HCT116 (cell line): ENCODE data around the gene TOPBP1.
"Not testable (repeated sequence)": the region's sequence is repeated elsewhere in the genome, so short reads cannot be mapped to it uniquely, and the experiment has no call there.

Experiments
- CTCF ChIP-seq, 3 experiments: fragments of 200-600 bp in 1 of 3; sonication (generic) in 1 of 3; IDR thresholded peaks in 2 of 3; conservative IDR thresholded peaks in 1 of 3; 2 replicates each; pipeline ENCODE4 v1.5.1; 2012 to 2017; ENCODE audit warnings: low read depth in 2 of 3, low read length in 2 of 3, antibody characterized with exemption in 1 of 3, borderline replicate concordance in 1 of 3, control low read depth in 1 of 3, mild to moderate bottlenecking in 1 of 3, mixed read lengths in 1 of 3, mixed run types in 1 of 3, moderate library complexity in 1 of 3; ENCODE audit not compliant: insufficient read depth in 1 of 3
- EZH2 ChIP-seq: fragments of 200-600 bp; sonication (generic); IDR thresholded peaks from 2 replicates; pipeline ENCODE4 v1.6.1; 2017; ENCODE audit warnings: antibody characterized with exemption, mixed run types
- EZH2phosphoT487 ChIP-seq: fragments of 200-600 bp; IDR thresholded peaks from 2 replicates; pipeline ENCODE4 v1.6.1; 2018; ENCODE audit warnings: antibody characterized with exemption, borderline replicate concordance
- FOSL1 ChIP-seq: IDR thresholded peaks from 2 replicates; pipeline ENCODE4 v1.6.1; 2012; ENCODE audit warnings: low read depth
- MAX ChIP-seq: IDR thresholded peaks from 2 replicates; pipeline ENCODE4 v1.6.1; 2012
- POLR2A ChIP-seq: IDR thresholded peaks from 2 replicates; pipeline ENCODE4 v1.7.0; 2011; ENCODE audit warnings: borderline replicate concordance; ENCODE audit not compliant: insufficient read depth, insufficient read length; ENCODE audit errors: extremely low read depth
- POLR2AphosphoS5 ChIP-seq: IDR thresholded peaks from 2 replicates; pipeline ENCODE4 v1.6.1; 2011; ENCODE audit warnings: mild to moderate bottlenecking, low read depth, low read length, moderate library complexity
- RAD21 ChIP-seq: IDR thresholded peaks from 2 replicates; pipeline ENCODE4 v1.6.1; 2012; ENCODE audit warnings: low read depth, mild to moderate bottlenecking
- ZFX ChIP-seq: fragments of 450-650 bp; IDR thresholded peaks from 2 replicates; pipeline ENCODE4 v1.6.1; 2017
- TF ChIP-seq, protein P1 (sequence below): IDR thresholded peaks from 2 replicates; pipeline ENCODE4 v1.6.1; 2012; ENCODE audit warnings: low read depth

DNA sequence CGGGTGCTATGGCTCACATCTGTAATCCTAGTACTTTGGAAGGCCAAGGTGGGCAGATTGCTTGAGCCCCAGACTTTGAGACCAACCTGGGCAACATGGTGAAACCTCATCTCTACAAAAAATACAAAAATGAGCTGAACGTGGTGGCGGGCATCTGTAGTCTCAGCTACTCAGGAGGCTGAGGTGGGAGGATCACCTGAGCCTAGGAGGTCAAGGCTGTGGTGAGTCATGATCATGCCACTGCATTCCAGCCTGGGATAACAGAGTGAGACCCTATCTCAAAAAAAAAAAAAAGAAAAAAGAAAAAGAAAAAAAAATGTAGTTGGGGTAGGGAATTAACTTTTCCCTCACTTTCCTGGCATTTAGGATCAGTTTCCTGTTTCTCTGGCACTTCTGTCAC lies 3.4 kb upstream of the TOPBP1 start:
- TF ChIP-seq POLR2A; CTCF (IDR thresholded peaks at IDR 0.05 in 2 of 3, conservative IDR thresholded peaks at IDR 0.05 in 1 of 3; ENCODE audit: borderline replicate concordance in 1 of 3, insufficient read depth in 1 of 3, low read depth in 2 of 3, low read length in 2 of 3); EZH2; FOSL1; MAX; EZH2phosphoT487; POLR2AphosphoS5; ZFX; RAD21: not testable (repeated sequence)
- TF ChIP-seq, protein P1, sequence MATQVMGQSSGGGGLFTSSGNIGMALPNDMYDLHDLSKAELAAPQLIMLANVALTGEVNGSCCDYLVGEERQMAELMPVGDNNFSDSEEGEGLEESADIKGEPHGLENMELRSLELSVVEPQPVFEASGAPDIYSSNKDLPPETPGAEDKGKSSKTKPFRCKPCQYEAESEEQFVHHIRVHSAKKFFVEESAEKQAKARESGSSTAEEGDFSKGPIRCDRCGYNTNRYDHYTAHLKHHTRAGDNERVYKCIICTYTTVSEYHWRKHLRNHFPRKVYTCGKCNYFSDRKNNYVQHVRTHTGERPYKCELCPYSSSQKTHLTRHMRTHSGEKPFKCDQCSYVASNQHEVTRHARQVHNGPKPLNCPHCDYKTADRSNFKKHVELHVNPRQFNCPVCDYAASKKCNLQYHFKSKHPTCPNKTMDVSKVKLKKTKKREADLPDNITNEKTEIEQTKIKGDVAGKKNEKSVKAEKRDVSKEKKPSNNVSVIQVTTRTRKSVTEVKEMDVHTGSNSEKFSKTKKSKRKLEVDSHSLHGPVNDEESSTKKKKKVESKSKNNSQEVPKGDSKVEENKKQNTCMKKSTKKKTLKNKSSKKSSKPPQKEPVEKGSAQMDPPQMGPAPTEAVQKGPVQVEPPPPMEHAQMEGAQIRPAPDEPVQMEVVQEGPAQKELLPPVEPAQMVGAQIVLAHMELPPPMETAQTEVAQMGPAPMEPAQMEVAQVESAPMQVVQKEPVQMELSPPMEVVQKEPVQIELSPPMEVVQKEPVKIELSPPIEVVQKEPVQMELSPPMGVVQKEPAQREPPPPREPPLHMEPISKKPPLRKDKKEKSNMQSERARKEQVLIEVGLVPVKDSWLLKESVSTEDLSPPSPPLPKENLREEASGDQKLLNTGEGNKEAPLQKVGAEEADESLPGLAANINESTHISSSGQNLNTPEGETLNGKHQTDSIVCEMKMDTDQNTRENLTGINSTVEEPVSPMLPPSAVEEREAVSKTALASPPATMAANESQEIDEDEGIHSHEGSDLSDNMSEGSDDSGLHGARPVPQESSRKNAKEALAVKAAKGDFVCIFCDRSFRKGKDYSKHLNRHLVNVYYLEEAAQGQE, result not testable (repeated sequence)
